ENCODE results near the gene IPO11.
A peak's percentile ranks its signal among the peaks of the same experiment; 100 is the strongest.
"Not testable (repeated sequence)": the region's sequence is repeated elsewhere in the genome, so short reads cannot be mapped to it uniquely, and the experiment has no call there.

Gene IPO11

GRCh38 chr5:62520812-62521211, 108.2 kb downstream of the IPO11 start:
- DNase-seq = not testable (repeated sequence)

- DNase-seq = no peak
These were observed 108.8 kb downstream of the IPO11 start for GRCh38 chr5:62521319-62521718.

- DNase-seq = no peak
These were observed 110.2 kb downstream of the IPO11 start for GRCh38 chr5:62522811-62523210.

GRCh38 chr5:62533597-62533996, 121.0 kb downstream of the IPO11 start:
- DNase-seq = no peak

- DNase-seq = no peak
These were observed 122.1 kb downstream of the IPO11 start for GRCh38 chr5:62534461-62535236.

GRCh38 chr5:62536232-62536631, 123.7 kb downstream of the IPO11 start:
- no peak for DNase-seq

- no peak for DNase-seq
These were observed 124.2 kb downstream of the IPO11 start for GRCh38 chr5:62536783-62537182.

- peak; percentile 36 for DNase-seq
These were observed 125.7 kb downstream of the IPO11 start for GRCh38 chr5:62538017-62538942.

GRCh38 chr5:62542720-62543119, 130.2 kb downstream of the IPO11 start:
- no peak for DNase-seq

- DNase-seq = no peak
These were observed 135.5 kb downstream of the IPO11 start for GRCh38 chr5:62547945-62548630.

- DNase-seq = no peak
These were observed 137.5 kb downstream of the IPO11 start for GRCh38 chr5:62550103-62550502.

- DNase-seq = no peak
These were observed 143.4 kb downstream of the IPO11 start for GRCh38 chr5:62555930-62556329.

GRCh38 chr5:62558941-62559340, 146.4 kb downstream of the IPO11 start:
- DNase-seq = no peak

- no peak for DNase-seq
These were observed 148.2 kb downstream of the IPO11 start for GRCh38 chr5:62560786-62561185.

- no peak for DNase-seq
These were observed 149.3 kb downstream of the IPO11 start for GRCh38 chr5:62561896-62562295.

GRCh38 chr5:62562867-62563266, 150.3 kb downstream of the IPO11 start:
- no peak for DNase-seq

- no peak for DNase-seq
These were observed 151.5 kb downstream of the IPO11 start for GRCh38 chr5:62564101-62564500.

- not testable (repeated sequence) for DNase-seq
These were observed 153.2 kb downstream of the IPO11 start for GRCh38 chr5:62565740-62566139.

GRCh38 chr5:62568143-62568542, 155.6 kb downstream of the IPO11 start:
- DNase-seq = no peak

- no peak for DNase-seq
These were observed 156.4 kb downstream of the IPO11 start for GRCh38 chr5:62568800-62569432.

GRCh38 chr5:62569470-62569869, 156.9 kb downstream of the IPO11 start:
- no peak for DNase-seq

GRCh38 chr5:62572918-62573514, 160.5 kb downstream of the IPO11 start:
- no peak for DNase-seq

Measured in fibroblast of skin of back (primary cell).